ENCODE data around the gene RBM34.
"Not testable (repeated sequence)": the region's sequence is repeated elsewhere in the genome, so short reads cannot be mapped to it uniquely, and the experiment has no call there.

The RBM34 gene

DNA sequence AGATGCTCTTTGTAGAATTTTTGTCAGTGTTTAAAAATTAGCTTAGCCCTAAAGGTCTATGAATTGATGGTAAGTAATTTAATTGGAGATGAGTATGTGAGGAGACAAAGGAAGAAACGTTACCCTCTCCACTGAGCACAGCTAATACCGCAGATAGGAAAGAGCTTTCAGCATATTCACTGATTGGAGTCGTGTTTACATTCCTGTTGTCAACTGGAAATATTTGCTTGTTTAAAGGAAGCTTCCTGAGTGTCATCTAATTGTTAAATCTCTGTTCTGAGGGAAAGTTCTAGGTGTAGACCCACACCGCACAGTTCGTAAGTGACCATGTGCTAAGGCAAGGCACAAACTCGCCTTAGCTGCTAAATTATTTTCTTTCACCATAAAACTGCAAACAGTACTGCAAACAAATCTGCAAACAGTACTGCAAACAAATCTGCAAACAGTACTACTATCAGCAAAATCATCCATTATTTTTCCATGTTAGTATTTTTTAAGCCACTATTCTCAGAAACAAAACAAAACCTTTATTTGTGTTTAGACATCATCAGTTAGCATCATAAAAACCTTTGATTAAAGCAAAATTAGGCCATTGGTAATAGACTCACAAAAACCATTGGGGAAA lies 65.0 kb downstream of the RBM34 start:
- TF ChIP-seq, protein P1, sequence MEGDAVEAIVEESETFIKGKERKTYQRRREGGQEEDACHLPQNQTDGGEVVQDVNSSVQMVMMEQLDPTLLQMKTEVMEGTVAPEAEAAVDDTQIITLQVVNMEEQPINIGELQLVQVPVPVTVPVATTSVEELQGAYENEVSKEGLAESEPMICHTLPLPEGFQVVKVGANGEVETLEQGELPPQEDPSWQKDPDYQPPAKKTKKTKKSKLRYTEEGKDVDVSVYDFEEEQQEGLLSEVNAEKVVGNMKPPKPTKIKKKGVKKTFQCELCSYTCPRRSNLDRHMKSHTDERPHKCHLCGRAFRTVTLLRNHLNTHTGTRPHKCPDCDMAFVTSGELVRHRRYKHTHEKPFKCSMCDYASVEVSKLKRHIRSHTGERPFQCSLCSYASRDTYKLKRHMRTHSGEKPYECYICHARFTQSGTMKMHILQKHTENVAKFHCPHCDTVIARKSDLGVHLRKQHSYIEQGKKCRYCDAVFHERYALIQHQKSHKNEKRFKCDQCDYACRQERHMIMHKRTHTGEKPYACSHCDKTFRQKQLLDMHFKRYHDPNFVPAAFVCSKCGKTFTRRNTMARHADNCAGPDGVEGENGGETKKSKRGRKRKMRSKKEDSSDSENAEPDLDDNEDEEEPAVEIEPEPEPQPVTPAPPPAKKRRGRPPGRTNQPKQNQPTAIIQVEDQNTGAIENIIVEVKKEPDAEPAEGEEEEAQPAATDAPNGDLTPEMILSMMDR (IDR thresholded peaks at IDR 0.05; ENCODE audit: low read depth, low read length, missing control alignments): no peak
- no peak overlapping the region for H3K4me3 ChIP-seq (ENCODE audit: low read depth, low read length)
- DNase-seq (ENCODE audit: low read depth): no peak
- in situ Hi-C loops (cut with HindIII; ENCODE audit: low sequenced_read_pairs): loop anchor here (10.0 kb wide), 1 partner anchor 611 kb away; no protein-coding TSS in a partner anchor

- no peak overlapping the region for H3K4me3 ChIP-seq (ENCODE audit: low read depth, low read length)
- DNase-seq (ENCODE audit: low read depth): peak; percentile 42
- TF ChIP-seq, protein P1 (IDR thresholded peaks at IDR 0.05; ENCODE audit: low read depth, low read length, missing control alignments): peak; percentile 94
- in situ Hi-C loops (cut with HindIII; ENCODE audit: low sequenced_read_pairs): loop anchor here (10.0 kb wide), 1 partner anchor 609 kb away; no protein-coding TSS in a partner anchor
These were observed 67.1 kb downstream of the RBM34 start for GRCh38 chr1:235093696-235094592.

- DNase-seq (ENCODE audit: low read depth): no peak
- no peak overlapping the region for H3K4me3 ChIP-seq (ENCODE audit: low read depth, low read length)
- TF ChIP-seq, protein P1 (IDR thresholded peaks at IDR 0.05; ENCODE audit: low read depth, low read length, missing control alignments): peak; percentile 34
- in situ Hi-C loops (cut with HindIII; ENCODE audit: low sequenced_read_pairs): loop anchor here (10.0 kb wide), 1 partner anchor 608 kb away; no protein-coding TSS in a partner anchor
These were observed 67.9 kb downstream of the RBM34 start for GRCh38 chr1:235093013-235093695.

DNA sequence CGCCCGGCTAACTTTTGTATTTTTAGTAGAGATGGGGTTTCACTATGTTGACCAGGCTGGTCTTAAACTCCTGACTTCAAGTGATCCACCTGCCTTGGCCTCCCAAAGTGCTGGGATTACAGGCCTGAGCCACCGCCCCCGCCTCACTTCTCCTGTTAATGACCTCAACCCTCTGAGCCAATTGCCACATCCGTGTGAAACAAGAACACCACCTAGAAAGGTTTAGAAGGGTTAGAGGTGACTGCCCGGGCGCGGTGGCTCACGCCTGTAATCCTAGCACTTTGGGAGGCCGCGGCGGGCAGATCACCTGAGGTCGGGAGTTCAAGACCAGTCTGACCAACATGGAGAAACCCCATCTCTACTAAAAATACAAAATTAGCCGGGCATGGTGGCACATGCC lies 68.6 kb downstream of the RBM34 start:
- in situ Hi-C loops (cut with HindIII; ENCODE audit: low sequenced_read_pairs): loop anchor here (10.0 kb wide), 1 partner anchor 608 kb away; no protein-coding TSS in a partner anchor
- not testable (repeated sequence) for DNase-seq (ENCODE audit: low read depth); H3K4me3 ChIP-seq (ENCODE audit: low read depth, low read length)

DNA sequence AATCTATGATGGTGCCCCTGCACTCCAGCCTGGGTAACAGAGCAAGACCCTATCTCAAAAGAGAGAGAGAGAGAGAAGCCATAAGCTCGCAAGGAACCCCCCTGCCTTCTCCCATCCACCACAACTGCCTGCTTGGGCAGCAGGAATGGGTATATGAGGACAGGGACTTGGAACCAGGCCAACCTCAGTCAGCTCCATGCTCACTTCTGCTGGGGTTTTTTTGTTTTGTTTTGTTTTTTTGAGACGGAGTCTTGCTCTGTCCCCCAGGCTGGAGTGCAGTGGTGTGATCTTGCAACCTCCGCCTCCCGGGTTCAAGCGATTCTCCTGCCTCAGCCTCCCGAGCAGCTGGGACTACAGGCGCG lies 69.0 kb downstream of the RBM34 start:
- DNase-seq (ENCODE audit: low read depth); H3K4me3 ChIP-seq (ENCODE audit: low read depth, low read length): not testable (repeated sequence)
- in situ Hi-C loops (cut with HindIII; ENCODE audit: low sequenced_read_pairs): loop anchor here (10.0 kb wide), 1 partner anchor 607 kb away; no protein-coding TSS in a partner anchor

GRCh38 chr1:235091319-235092044 lies 69.6 kb downstream of the RBM34 start:
- in situ Hi-C loops (cut with HindIII; ENCODE audit: low sequenced_read_pairs): loop anchor here (10.0 kb wide), 1 partner anchor 607 kb away; no protein-coding TSS in a partner anchor

GRCh38 chr1:235090406-235091069 lies 70.5 kb downstream of the RBM34 start:
- in situ Hi-C loops (cut with HindIII; ENCODE audit: low sequenced_read_pairs): loop anchor here (10.0 kb wide), 1 partner anchor 606 kb away; no protein-coding TSS in a partner anchor
- DNase-seq (ENCODE audit: low read depth): peak; percentile 72
- TF ChIP-seq, protein P1 (IDR thresholded peaks at IDR 0.05; ENCODE audit: low read depth, low read length, missing control alignments): peak; percentile 29
- no peak overlapping the region for H3K4me3 ChIP-seq (ENCODE audit: low read depth, low read length)

More at GRCh38 chr1:235091319-235092044, 69.6 kb downstream of the RBM34 start:
- not testable (repeated sequence) for H3K4me3 ChIP-seq (ENCODE audit: low read depth, low read length); DNase-seq (ENCODE audit: low read depth)

Data from astrocyte of the cerebellum (primary cell).